Glomerular endothelial cell (primary cell): ENCODE results near the gene SLC29A4. TPM values are rescaled to one million over a fixed set of nuclear protein-coding genes. Genes with fewer than 3 reads are reported as not detected.
"Not testable (repeated sequence)": the region's sequence is repeated elsewhere in the genome, so short reads cannot be mapped to it uniquely, and the experiment has no call there.

ENCODE experiments used
- DNase-seq: peaks from one replicate; pipeline ENCODE4 v3.0.0-alpha.2; 2011; ENCODE audit warnings: low read depth, low spot score; ENCODE audit errors: extremely low read depth
- total RNA-seq: library from RNA; depleted of rRNA; stranded (reverse); fragments of >200 nt; gene quantifications from 2 replicates; pipeline ENCODE4 v1.2.3, GENCODE V29; 2015

The SLC29A4 gene
- total RNA-seq, 1 donor from 2014 or later, result 3.8 TPM

GRCh38 chr7:5295039-5296014 lies 12.6 kb downstream of the SLC29A4 start:
- DNase-seq, result no peak

- DNase-seq, result no peak
These were observed 13.4 kb downstream of the SLC29A4 start for GRCh38 chr7:5296015-5296610.

DNA sequence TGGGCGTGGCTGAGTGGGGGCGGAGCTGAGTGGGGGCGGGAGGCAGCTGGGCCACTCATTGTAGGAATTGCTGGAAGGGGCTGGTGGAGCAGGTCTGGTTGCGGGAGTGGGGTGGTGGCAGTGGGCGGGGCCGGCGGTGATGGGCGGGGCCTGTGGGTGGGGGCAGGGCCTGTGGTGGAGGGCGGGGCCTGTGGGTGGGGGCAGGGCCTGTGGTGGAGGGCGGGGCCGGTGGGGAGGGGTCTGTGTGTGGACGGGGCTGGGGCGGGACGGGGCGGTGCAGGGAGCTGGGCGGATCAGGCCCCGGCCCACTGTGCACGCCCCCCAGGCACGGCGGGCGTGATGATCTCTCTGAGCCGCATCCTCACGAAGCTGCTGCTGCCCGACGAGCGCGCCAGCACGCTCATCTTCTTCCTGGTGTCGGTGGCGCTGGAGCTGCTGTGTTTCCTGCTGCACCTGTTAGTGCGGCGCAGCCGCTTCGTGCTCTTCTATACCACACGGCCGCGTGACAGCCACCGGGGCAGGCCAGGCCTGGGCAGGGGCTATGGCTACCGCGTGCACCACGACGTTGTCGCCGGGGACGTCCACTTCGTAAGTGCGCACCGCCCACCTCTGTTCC lies 14.0 kb downstream of the SLC29A4 start:
- no peak for DNase-seq

GRCh38 chr7:5300366-5300765 lies 17.6 kb downstream of the SLC29A4 start:
- no peak for DNase-seq

- DNase-seq, result no peak
These were observed 19.8 kb downstream of the SLC29A4 start for GRCh38 chr7:5302577-5302976.

- DNase-seq, result no peak
These were observed 20.3 kb downstream of the SLC29A4 start for GRCh38 chr7:5303061-5303460.

DNA sequence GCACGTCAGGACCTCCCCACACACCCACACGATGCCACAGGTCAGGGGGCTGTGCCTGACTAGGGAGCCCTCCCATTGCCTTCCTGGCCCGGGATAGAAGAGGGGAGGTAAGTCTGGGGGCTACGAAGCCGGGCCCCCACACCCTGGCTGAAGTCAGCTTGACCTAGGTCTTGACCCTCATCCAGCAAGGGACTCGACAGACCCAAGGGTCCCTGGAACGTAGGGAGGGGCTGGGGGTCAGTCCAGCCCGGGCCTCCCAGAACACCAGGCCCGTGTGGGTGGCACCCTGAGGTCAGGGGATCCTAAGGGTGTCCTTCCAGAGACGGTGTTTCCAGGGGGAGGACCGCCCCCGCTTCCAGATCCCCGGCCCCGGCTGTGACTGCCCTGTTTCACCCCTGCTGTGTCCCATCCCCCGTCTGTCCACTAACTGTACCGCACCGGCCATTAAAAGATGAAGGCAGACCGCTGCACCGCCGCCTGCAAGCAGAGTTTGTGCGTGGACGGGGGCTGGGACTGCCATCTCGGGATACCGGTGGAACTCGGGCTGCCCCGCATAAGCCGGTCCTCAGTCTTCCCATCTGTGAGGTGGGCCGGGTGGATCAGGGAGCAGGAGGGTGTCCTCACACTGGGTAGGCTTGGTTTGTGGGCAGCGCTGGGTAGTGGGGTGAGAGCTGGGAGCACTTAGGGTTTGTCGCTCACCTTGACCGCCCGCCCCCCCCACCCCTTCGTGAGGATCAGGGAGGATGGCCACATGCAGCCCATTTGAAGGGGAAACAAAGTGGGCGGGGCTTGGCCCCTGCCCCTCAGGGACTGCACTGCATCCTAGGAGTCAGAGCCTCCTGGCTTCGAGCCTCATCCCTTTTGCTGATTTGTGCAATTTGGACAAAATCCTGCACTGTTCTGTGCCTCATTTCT lies 21.1 kb downstream of the SLC29A4 start:
- no peak for DNase-seq

GRCh38 chr7:5305050-5305449 lies 22.3 kb downstream of the SLC29A4 start:
- DNase-seq, result not testable (repeated sequence)

GRCh38 chr7:5307221-5308142 lies 24.7 kb downstream of the SLC29A4 start:
- not testable (repeated sequence) for DNase-seq

GRCh38 chr7:5309146-5309545 lies 26.4 kb downstream of the SLC29A4 start:
- no peak for DNase-seq

- no peak for DNase-seq
These were observed 28.2 kb downstream of the SLC29A4 start for GRCh38 chr7:5310822-5311405.

DNA sequence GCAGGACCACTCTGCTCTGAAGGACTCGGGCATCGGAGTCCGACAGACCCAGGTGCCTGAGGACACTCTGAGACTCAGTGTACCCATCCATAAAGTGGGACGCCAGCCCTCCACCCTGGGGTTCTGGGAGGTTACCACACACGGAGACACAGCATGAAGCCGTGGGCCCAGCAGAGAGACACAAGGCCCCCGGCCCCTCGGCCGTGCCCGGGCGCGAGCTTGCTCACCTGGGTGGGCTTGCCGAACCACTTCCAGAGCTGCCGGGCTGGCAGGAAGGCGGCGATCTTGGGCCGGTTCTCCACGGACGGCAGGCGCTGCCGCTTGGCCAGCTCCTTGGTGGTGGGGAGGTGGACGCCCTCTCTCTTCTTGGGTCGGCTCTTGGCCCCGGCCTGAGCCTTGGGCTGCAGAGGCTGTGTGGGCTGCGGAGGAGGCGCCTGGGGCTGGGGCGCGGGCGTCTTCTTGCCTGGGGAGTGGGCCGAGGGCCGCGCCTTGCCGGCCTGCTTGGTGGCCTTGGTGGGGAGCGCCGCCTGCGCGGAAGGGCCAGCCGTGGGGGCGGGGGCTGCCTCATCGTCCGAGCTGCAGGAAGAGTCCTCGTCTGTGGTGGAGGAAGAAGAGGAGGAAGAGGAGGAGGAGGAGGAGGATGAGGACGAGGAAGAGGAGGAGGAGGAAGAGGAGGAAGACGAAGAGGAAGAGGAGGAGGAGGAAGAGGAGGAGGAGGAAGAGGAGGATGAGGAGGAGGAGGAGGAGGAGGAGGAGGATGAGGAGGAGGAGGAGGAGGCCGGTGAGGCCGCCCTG lies 29.7 kb downstream of the SLC29A4 start:
- not testable (repeated sequence) for DNase-seq

DNA sequence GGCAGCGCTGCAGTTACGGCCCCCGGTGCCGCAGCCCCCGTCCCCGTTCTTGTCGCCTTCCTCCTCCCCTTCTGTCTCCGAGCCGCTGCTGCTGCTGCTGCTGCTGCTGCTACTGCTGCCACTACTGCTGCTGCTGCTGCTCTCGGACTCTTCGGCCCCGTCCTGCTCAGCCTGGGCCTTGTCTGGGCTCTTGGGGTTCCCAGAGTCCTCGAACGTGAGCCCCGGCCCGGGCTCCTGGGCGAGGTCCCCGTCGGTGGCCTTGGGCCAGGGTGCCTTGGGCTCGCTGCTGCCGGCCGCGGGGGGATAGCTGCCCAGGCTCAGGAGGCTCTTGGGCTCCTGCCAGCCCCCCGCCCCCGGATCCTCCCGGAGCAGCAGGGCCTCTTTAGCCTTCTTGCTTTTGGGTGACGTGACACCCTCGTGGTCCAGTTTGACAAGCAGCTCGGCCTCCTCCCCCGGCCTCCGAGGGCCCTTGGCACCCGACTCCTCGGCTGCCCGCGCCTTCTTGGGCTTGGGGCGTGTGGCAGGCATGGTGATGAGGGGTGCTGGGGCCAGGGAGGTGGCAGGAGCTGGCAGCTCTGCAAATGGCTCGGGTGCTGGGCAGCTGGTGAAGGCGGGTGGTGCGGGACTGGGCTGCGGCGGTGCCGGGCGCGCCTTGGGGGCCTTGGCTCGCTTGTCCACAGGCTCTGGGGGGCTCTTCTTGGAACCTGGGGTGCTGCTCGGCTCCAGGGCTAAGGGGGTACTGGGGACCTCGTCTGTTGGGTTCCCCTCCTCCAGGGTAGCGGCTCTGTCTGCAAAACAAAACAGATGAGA lies 30.5 kb downstream of the SLC29A4 start:
- DNase-seq, result not testable (repeated sequence)

DNA sequence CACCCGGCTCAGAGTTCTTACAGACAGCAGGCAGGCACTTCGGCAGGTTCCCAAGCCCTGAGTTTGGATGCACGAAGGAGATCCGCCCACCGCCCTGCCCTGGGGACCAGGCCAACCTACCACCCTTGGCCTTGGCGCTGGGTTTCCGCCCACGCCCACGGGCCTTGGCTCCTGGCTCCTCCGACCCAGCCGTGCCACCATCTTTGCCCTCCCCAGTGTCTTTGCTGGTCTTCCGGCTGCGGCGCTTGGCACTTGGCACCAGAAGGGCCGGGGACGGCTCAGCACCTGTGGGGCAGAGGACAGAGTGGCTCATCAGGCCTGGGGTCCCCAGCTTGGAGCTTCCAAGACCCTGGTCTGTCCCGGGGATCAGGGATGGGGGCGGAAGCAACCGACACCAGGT lies 32.1 kb downstream of the SLC29A4 start:
- no peak for DNase-seq

GRCh38 chr7:5315761-5316160 lies 33.0 kb downstream of the SLC29A4 start:
- DNase-seq, result no peak

DNA sequence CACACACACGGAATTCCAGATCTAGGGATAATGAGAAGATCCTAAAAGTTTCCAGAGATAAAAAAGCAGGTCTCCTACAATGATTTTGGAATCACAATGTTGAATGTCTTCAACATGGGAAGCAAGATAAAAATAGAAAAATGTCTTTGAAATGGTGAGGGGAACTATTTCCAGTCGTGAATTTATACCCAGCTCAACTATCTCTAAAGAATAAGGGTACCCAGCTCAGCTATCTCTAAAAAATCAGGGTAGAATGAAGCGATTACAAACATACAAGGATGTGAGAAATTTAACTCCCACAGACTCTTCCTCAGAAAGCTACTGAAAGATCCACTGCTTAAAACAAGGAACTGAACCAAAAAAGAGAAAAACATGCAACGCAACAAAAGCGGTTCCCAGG lies 35.9 kb downstream of the SLC29A4 start:
- DNase-seq, result not testable (repeated sequence)

- no peak for DNase-seq
These were observed 37.6 kb downstream of the SLC29A4 start for GRCh38 chr7:5320391-5320790.
